Measurements from ENCODE around the gene PRF1.
"Not testable (repeated sequence)": the region's sequence is repeated elsewhere in the genome, so short reads cannot be mapped to it uniquely, and the experiment has no call there.

The PRF1 gene

GRCh38 chr10:70602665-70603448 lies at the start of gene PRF1:
Gene PRF1 (minus strand): TSS chr10:70602741. CDS start chr10:70600902, 1,839 bp downstream.
- DNase-seq (ENCODE audit: low read depth in 2 of 2): peak; percentile 27 to 29

GRCh38 chr10:70651661-70652060 lies 49.1 kb upstream of the PRF1 start:
- DNase-seq (ENCODE audit: low read depth in 2 of 2): no peak

DNA sequence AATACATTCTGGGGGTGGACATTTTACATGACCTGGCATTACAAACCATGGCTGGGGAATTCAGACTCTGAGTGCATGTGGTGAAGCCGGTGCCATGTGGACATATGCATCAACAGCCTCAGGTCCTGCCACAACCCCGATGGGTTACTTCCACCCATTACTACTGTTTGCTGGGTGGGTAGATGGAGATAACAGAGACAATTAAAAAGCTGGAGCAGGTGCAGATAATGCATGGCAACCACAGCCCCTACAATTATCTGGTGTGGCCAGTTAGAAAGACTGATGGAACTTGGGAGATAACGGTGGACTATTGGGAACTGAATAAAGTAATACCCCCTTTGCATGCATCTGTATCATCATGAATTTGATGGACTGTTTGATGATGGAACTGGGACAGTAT lies 48.2 kb upstream of the PRF1 start:
- DNase-seq (ENCODE audit: low read depth in 2 of 2): no peak

DNA sequence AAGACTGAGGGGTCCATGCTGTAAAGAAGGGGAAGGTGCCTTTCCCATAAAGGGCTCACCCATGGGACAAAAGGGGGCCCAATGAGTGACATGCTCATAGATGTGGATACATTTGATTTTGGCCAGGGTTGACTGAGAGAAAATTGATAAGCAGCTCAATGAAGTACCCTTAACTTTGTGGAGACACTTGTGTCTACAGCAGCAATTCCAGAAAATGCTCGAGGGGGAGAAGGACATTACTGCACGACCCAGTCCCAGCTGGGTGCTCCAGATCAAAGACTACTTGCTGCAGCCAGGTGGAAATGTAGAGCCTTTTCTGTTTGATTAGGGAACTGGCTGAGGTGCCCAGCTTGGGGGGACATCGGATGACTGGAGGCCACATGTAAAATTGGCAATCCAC lies 47.6 kb upstream of the PRF1 start:
- no peak for DNase-seq (ENCODE audit: low read depth in 2 of 2)

DNA sequence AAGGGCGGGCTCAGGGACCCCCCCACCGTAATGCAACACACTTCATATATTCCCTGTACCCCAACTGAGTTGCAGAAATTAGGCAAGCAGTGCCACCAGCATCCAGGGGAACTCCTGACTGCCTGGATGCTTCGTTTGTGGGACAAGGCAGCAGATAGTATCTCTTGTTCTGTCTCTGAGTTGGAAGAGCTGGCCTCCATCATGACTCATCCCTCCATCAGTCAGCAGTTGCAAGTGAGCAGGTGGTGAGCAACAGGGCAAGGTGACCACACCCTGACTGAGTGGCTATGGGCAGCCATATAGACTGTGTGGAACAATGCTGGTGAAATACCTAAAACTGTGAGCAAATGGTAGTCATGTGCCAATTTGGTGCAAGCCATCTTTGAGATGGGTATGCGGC lies 47.0 kb upstream of the PRF1 start:
- DNase-seq (ENCODE audit: low read depth in 2 of 2): no peak

DNA sequence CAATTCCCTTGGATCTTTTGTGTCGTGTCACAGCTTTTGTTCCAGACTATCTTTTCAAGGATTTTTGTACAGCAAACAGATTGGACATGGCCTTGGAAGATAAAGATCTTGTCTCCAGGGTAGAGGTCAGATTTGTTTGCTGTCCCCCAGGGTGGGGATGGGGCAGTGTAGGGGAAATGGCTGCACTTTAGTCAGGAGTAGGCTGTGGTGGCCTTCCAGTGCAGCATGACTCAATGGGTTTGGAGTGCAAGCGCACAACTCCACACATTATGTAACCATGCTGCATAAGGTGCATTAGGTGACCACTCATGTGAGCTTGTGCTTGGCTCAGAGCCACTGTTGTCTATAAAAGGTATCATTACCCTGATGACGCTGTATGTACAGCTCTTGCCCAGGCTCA lies 45.9 kb upstream of the PRF1 start:
- no peak for DNase-seq (ENCODE audit: low read depth in 2 of 2)

DNA sequence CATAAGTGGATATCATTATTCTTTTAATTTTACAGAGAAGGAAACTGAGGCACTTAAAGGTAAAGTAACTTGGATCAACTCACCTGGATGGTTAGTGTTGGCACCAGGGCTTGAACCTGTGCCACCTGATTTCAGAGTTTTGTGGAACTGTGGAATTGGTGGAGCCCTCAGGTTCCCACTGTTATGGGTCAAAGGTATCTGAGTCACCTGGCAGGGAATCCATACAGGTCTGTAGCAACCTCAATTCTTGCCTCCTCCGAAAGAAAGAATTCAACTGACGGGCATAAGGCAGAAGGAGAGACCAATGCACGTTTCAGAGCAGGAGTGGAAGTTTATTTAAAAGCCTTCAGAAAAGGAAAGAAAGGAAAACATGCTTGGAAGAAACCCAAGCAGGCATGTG lies 44.5 kb upstream of the PRF1 start:
- no peak for DNase-seq (ENCODE audit: low read depth in 2 of 2)

DNA sequence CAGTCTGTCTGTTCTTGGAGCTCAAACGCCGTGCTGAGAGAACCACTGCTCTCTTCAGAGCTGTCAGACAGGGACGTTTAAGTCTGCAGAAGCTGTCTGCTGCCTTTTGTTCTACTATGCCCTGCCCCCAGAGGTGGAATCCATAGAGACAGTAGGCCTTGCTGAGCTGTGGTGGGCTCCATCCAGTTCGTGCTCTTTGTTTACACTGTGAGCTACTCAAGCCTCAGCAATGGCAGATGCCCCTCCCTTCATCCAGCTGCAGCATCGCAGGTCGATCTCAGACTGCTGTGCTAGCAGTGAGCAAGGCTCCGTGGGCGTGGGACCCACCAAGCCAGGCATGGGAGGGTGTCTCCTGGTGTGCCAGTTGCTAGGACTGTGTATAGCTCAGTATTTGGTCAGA lies 42.4 kb upstream of the PRF1 start:
- not testable (repeated sequence) for DNase-seq (ENCODE audit: low read depth in 2 of 2)

GRCh38 chr10:70643272-70643671 lies 40.7 kb upstream of the PRF1 start:
- not testable (repeated sequence) for DNase-seq (ENCODE audit: low read depth in 2 of 2)

DNA sequence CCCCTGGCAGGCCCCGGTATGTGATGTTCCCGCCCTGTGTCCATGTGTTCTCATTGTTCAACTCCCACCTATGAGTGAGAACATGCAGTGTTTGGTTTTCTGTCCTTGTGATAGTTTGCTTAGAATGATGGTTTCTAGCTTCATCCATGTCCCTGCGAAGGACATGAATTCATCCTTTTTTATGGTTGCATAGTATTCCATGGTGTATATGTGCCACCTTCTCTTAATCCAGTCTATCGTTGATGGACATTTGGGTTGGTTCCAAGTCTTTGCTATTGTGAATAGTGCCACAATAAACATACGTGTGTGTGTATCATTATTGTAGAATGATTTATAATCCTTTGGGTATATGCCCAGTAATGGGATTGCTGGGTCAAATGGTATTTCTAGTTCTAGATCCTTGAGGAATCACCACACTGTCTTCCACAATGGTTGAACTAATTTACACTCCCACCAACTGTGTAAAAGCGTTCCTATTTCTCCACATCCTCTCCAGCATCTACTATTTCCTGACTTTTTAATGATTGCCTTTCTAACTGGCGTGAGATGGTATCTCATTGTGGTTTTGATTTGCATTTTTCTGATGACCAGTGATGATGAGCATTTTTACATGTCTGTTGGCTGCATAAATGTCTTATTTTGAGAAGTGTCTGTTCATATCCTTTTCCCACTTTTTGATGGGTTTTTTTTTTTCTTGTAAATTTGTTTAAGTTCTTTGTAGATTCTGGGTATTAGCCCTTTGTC lies 37.3 kb upstream of the PRF1 start:
- DNase-seq (ENCODE audit: low read depth in 2 of 2): not testable (repeated sequence)

GRCh38 chr10:70634515-70634914 lies 32.0 kb upstream of the PRF1 start:
- DNase-seq (ENCODE audit: low read depth in 2 of 2): not testable (repeated sequence)

DNA sequence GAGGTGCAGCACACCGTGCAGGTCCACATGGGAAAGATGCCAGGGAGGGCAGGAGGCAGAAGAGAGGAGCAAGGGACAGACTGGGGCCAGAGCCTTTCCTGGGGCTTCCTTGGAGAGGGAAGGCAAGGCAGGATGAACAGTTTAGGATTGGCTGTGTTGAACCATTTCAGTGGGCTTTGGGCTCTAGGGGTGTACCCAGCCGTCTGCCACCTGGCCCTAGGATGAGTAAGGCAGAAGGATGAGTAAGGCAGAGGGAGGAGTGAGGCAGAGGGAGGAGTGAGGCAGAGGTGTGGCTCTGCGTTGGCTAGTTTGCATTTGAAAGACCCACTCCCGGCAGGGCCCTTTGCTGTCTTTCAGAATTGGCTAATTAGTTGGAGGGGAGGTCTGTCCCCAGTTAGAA lies 31.5 kb upstream of the PRF1 start:
- DNase-seq (ENCODE audit: low read depth in 2 of 2): no peak

GRCh38 chr10:70631735-70632134 lies 29.2 kb upstream of the PRF1 start:
- DNase-seq (ENCODE audit: low read depth in 2 of 2): not testable (repeated sequence)

DNA sequence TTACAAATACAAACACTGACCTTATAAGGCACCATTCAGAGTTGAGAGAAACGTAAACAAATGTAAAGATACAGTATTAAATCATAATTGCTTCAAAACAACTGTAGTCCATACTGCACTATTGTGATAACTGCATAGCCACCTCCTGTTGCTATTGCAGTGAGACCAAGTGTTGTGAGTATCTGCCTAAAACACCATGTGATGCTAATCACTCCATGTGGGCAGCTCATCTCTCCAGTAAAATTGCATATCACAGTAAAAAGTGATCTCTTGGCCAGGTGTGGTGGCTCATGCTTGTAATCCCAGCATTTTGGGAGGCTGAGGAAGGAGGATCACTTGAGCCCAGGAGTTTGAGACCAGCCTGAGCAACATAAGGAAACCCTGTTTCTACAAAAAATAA lies 26.8 kb upstream of the PRF1 start:
- no peak for DNase-seq (ENCODE audit: low read depth in 2 of 2)

DNA sequence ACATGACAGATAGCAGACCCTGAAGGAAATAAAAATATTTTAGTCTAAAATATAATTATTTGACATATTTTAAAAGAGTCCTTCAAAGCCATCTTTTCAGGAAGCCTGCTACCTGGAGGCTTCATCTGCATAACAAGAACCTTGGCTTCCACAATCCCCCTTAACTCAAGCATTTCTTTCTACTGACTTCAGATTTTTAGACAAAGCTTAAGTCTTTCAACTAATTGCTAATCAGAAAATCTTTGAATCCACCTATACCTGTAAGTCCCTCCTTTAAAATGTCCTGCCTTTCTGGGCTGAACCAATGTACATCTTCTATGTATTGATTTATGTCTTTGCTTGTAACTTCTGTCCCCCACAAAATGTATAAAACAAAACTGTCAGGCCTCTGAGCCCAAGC lies 23.5 kb upstream of the PRF1 start:
- no peak for DNase-seq (ENCODE audit: low read depth in 2 of 2)

DNA sequence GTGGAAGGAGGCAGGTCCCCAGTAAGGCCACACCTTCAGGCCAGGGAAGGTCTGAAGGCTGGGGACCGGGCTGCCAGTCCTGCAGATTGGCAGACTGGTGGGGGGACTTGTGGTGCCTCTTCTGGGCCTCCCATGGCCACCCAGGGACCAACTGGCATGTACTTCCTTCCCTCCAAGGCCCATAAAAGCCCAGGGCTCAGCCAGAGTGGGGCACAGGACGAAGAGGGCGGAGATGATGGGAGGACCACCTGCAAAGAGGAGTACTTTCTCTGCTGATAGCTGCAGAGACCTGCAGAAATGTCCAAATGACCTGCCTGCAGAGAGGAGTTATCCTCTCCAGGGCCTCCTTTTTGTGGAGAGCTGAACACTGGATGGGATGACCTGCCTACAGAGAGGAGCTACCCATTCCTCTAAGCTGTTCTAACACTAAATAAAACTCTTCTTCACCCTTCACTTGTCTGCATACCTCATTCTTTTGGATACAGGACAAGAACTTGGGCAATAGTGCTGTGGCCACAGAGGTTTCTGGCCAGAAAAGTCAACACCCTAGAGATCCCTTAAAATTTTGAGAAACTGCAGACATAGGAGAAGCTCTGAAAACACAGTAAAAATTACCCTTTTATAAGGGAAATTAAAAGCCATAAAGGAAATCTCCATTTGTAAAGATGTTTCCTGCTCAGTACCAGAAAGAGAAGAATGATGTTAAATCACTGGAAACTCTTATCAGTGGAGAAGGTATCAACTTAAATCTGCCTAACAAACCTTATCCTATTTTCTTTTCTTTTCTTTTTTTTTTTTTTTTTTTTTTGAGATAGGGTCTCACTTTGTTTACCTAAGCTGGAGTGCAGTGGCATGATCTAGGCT lies 20.7 kb upstream of the PRF1 start:
- no peak for DNase-seq (ENCODE audit: low read depth in 2 of 2)

GRCh38 chr10:70622541-70622940 lies 20.0 kb upstream of the PRF1 start:
- no peak for DNase-seq (ENCODE audit: low read depth in 2 of 2)

GRCh38 chr10:70621503-70622078 lies 19.1 kb upstream of the PRF1 start:
- no peak for DNase-seq (ENCODE audit: low read depth in 2 of 2)

DNA sequence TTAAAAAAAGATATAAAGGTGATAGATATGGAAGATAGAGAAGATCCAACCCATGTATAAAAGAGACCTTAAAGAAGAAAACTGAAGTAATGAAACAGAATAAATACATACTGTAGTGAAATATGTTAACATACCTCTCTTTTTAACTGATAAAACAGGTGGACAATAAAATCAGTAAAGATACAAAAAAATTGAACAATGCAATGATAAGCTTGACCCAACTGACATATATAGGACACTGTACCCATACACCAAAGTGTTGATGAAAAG lies 17.4 kb upstream of the PRF1 start:
- DNase-seq (ENCODE audit: low read depth in 2 of 2): no peak

DNA sequence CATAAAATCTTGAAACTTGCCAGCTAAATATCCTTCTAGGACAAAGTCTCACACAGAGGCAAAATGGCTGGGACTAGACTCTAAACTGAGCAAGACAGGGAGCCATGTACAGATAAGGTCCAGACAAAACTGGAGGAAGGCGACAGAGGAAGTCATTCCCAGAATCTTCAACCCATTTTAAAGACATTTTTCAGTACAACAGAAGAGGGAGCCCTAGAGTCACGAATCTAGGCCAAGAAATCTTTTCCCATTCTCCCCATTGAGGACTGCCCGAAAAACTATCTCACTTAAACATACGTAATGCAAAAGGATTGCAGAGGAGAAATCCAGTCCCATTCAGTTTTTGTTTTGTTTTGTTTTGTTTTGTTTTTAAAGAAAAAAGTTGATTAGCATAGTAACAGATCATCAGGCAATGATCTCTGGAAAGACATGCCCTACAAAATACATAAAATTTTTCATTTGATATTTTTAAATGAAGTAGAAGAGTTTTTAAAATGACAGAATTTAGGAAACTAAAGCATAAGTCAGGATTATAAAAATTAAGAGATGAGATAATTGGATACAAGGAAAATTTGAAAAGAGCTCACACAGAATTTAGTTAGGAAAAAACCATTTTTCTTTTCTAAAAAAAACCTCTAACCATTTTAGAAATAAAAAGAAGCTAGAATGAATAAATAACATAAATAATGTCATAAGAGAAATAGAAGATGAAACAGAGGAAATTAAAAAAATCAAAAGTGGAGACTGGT lies 16.9 kb upstream of the PRF1 start:
- DNase-seq (ENCODE audit: low read depth in 2 of 2): no peak

DNA sequence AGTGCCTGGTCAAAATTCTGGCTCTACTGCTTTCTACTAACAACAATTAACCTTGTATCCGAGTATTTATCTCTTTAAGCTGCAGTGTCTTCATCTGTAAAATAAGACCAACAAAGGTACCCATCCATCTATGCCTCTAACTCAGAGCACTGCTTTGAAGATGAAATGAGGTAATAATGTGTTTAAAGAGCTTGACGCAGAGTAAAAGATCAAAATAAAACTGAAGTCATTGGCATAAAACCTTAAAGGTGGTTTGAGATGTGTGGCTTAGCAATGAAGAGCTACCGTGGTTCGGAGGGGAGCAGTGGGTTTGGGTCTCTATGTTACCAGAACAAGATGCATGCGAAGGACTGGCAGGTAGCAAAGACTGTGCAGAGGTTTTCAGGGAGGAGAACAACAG lies 16.1 kb upstream of the PRF1 start:
- no peak for DNase-seq (ENCODE audit: low read depth in 2 of 2)
